Ishikawa (cell line): ENCODE measurements around the gene ZBTB49.

ENCODE experiments used
- CEBPB ChIP-seq: IDR thresholded peaks from 2 replicates; pipeline ENCODE4 v1.6.1; 2012
- CREB1 ChIP-seq: IDR thresholded peaks from 2 replicates; pipeline ENCODE4 v1.6.1; 2012; ENCODE audit warnings: low read depth
- EGR1 ChIP-seq: IDR thresholded peaks from 2 replicates; pipeline ENCODE4 v1.6.1; 2012
- EP300 ChIP-seq: IDR thresholded peaks from 2 replicates; pipeline ENCODE4 v1.6.1; 2012; ENCODE audit warnings: borderline replicate concordance
- FOXM1 ChIP-seq: IDR thresholded peaks from 2 replicates; pipeline ENCODE4 v1.6.1; 2012; ENCODE audit warnings: low read depth, borderline replicate concordance
- MAX ChIP-seq: IDR thresholded peaks from 2 replicates; pipeline ENCODE4 v1.6.1; 2012
- NFIC ChIP-seq: IDR thresholded peaks from 2 replicates; pipeline ENCODE4 v1.6.1; 2012
- RAD21 ChIP-seq: IDR thresholded peaks from 2 replicates; pipeline ENCODE4 v1.6.1; 2012; ENCODE audit warnings: low read depth
- REST ChIP-seq: IDR thresholded peaks from 2 replicates; pipeline ENCODE4 v1.6.1; 2012; ENCODE audit warnings: low read depth, mild to moderate bottlenecking
- TAF1 ChIP-seq: IDR thresholded peaks from 2 replicates; pipeline ENCODE4 v1.6.1; 2012; ENCODE audit warnings: low read depth, mild to moderate bottlenecking
- TCF12 ChIP-seq: IDR thresholded peaks from 2 replicates; pipeline ENCODE4 v1.6.1; 2012; ENCODE audit warnings: low read depth
- TEAD4 ChIP-seq: IDR thresholded peaks from 2 replicates; pipeline ENCODE4 v1.6.1; 2012
- USF1 ChIP-seq: IDR thresholded peaks from 2 replicates; pipeline ENCODE4 v1.6.1; 2012
- YY1 ChIP-seq: IDR thresholded peaks from 2 replicates; pipeline ENCODE4 v1.6.1; 2012; ENCODE audit warnings: low read depth
- ZBTB7A ChIP-seq: IDR thresholded peaks from 2 replicates; pipeline ENCODE4 v1.6.1; 2012; ENCODE audit warnings: low read depth

The ZBTB49 gene

GRCh38 chr4:4349867-4350266 lies 59.8 kb downstream of the ZBTB49 start:
- TF ChIP-seq YY1 (no peak), FOXM1 (no peak)

DNA sequence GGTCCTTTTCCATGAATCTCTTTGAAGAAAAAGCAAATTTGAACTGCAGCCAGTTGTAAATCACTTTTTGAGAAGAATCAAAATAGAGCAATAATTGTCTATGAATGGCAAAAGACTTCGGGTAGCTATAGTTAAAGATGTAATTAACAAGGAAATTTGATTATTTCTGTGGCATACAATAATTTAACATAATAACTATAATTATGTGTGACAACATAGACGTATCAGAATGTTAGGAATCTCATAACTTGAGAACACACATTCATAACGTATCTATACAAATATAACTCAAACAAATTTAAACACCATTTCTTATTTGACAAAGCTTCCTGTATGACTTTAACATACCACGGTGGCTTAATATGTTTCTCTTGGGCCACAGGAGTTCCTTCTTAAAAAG lies 60.9 kb downstream of the ZBTB49 start:
- TF ChIP-seq FOXM1 = no peak

DNA sequence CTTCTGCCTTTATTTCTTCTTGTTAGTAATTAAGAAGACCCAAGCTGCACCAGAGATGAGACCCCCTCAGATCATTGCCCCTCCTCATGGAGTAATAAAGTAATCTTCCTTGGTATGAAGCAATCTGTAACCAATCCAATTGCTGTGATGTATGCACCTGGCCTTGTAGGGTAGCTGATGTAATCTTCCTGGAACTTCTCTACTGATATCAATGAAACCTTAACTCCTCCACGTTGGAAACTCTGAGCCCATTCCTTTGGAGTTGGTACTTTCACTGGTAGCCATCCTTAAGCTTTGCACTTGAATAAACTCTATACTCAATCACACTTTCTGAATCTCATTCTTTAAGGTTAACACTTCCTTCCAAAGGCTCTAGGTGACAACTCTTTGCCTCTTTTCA lies 65.3 kb downstream of the ZBTB49 start:
- TF ChIP-seq TCF12 = no peak
- TF ChIP-seq FOXM1 = no peak
- no peak for TF ChIP-seq ZBTB7A
- TF ChIP-seq EP300 = no peak
- TF ChIP-seq TEAD4 = no peak
- no peak for TF ChIP-seq CEBPB
- no peak for TF ChIP-seq MAX
- no peak for TF ChIP-seq USF1
- no peak for TF ChIP-seq REST
- no peak for TF ChIP-seq EGR1
- no peak for TF ChIP-seq CREB1
- no peak for TF ChIP-seq YY1
- TF ChIP-seq RAD21 = no peak
- TF ChIP-seq TAF1 = no peak
- TF ChIP-seq NFIC = no peak

GRCh38 chr4:4356106-4357041 lies 66.3 kb downstream of the ZBTB49 start:
- no peak for TF ChIP-seq CREB1
- no peak for TF ChIP-seq TCF12
- no peak for TF ChIP-seq RAD21
- no peak for TF ChIP-seq ZBTB7A
- TF ChIP-seq EGR1 = no peak
- no peak for TF ChIP-seq MAX
- TF ChIP-seq CEBPB = no peak
- no peak for TF ChIP-seq TAF1

DNA sequence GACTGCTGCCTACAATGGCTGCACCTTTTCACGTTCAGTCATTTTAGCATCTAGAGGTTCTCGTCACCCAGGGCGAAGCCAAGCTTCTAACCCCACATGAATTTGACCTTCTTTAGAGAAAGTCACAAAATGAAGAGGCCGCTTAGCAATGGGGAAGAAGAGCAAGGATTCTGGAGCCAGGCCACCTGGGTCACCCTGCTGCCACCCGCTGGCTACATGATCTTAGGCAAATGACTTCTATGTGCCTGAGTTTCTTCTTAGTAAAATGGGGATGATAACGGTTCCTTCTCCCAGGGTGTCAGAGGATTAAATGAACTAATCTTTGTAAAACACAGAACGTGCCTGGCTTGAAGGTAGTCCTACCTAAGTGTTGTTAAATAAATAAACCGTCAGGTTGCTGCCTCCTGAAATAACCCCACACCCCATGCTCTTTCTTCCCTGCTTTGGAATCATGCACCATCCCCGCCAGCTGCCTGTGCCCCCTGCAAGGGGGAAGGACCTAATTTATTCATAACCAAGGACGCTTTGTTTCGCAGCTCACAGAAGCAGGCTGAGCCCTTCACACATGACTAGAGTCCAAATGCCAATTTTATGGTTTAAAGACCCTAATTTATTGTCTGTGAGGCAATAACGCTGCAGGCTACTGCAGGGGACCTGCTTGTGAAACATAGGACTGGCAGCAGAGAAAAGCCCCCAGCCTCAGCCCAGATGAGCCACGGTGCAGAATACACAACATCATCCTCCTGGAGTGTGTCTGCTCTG lies 68.2 kb downstream of the ZBTB49 start:
- TF ChIP-seq MAX = no peak
- TF ChIP-seq EP300 = no peak
- no peak for TF ChIP-seq TCF12
- TF ChIP-seq FOXM1 = no peak
- TF ChIP-seq YY1 = no peak
- TF ChIP-seq CEBPB = no peak
- TF ChIP-seq TAF1 = no peak
- no peak for TF ChIP-seq CREB1
- TF ChIP-seq USF1 = no peak
- TF ChIP-seq REST = no peak
- no peak for TF ChIP-seq TEAD4
- TF ChIP-seq RAD21 = no peak
- TF ChIP-seq ZBTB7A = no peak
- TF ChIP-seq EGR1 = no peak
- TF ChIP-seq NFIC = no peak

DNA sequence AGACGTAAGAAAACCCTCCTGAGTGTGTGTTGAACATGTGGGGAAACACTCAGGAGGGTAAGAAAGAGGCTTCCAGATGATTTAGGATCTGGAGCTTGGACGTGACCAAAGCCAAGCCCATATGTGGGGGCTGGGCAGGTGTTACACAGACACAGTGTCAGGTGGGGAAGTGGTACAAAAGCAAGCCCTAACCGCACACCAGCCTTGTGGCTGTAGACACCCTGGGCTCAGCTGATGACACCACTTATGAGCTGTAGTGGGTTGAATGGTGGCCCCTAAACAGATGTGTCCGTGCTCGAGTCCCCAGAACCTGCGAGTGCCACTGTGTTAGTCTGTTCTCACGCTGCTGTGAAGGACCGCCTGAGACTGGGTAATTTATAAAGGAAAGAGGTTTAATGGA lies 71.8 kb downstream of the ZBTB49 start:
- TF ChIP-seq MAX = no peak
- TF ChIP-seq FOXM1 = no peak
- no peak for TF ChIP-seq TAF1
- TF ChIP-seq EGR1 = no peak
- TF ChIP-seq TEAD4 = no peak
- no peak for TF ChIP-seq TCF12
- TF ChIP-seq CEBPB = no peak
- no peak for TF ChIP-seq REST
- TF ChIP-seq YY1 = no peak
- no peak for TF ChIP-seq CREB1
- TF ChIP-seq USF1 = no peak
- TF ChIP-seq NFIC = no peak
- no peak for TF ChIP-seq ZBTB7A
- TF ChIP-seq EP300 = no peak
- TF ChIP-seq RAD21 = no peak
